NT2/D1 (cell line): ENCODE results near the gene COL23A1.

Experiments
- SUZ12 ChIP-seq: IDR thresholded peaks from 2 replicates; pipeline ENCODE4 v1.6.1; 2011; ENCODE audit not compliant: insufficient read length, insufficient read depth; ENCODE audit errors: extremely low read depth
- YY1 ChIP-seq: IDR thresholded peaks from 2 replicates; pipeline ENCODE4 v1.6.1; 2011; ENCODE audit not compliant: insufficient read length, insufficient read depth
- ZNF274 ChIP-seq: IDR thresholded peaks from 2 replicates; pipeline ENCODE4 v1.6.1; 2011; ENCODE audit warnings: mild to moderate bottlenecking, low read depth, low read length

- TF ChIP-seq YY1 (no peak), ZNF274 (no peak), SUZ12 (no peak)
Measured at GRCh38 chr5:178520851-178521250, 69.3 kb downstream of the COL23A1 start.
